HG03095 (cell line): ENCODE results near the gene RNH1.

Source experiments
- ATAC-seq: cut with Tn5 transposase; IDR thresholded peaks from one replicate; pipeline ENCODE4 v1.9.1; 2021; ENCODE audit warnings: moderate library complexity; ENCODE audit not compliant: unreplicated experiment

Gene RNH1

DNA sequence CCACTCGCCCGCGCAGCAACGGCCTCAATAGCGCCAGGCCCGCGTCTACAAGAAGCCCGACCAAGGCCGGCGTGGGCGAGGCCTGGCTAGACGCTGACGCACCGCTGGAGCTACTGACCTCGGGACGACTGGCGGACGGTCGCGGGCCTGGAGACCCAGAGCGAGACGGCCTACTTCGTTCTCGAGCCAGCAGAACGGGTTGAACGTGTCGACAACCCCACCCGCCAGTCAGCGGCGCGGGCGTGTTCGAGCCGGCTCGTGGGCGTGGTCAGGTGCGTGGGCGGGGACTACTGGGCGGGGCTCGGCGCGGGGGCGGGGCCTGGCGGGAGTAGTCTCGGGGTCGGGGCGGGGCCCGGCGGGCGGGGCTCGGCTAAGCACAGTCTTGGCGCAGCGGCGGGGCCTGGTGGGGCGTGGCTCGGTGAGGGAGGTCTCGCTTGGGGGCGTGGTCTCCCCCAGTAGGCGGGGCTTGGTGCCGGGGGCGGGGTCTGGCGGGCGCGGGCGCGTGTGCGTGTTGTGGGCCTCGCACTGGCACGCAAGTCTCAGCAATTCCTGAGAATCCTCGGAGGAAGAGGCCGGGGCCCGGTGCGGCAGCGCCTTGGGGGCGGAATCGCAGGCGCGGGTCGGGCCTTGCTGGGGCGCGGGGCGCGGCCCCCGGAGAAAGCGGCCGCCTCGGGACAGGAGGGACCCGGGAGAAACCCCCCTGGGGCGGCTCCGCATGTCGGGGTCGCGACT is at the start of gene RNH1:
Gene RNH1, minus strand, starts transcription at position 248 of the 732 bp plus-strand sequence. CDS start 5,080 bp downstream, outside the sequence.
- ATAC-seq: peak; percentile 34

DNA sequence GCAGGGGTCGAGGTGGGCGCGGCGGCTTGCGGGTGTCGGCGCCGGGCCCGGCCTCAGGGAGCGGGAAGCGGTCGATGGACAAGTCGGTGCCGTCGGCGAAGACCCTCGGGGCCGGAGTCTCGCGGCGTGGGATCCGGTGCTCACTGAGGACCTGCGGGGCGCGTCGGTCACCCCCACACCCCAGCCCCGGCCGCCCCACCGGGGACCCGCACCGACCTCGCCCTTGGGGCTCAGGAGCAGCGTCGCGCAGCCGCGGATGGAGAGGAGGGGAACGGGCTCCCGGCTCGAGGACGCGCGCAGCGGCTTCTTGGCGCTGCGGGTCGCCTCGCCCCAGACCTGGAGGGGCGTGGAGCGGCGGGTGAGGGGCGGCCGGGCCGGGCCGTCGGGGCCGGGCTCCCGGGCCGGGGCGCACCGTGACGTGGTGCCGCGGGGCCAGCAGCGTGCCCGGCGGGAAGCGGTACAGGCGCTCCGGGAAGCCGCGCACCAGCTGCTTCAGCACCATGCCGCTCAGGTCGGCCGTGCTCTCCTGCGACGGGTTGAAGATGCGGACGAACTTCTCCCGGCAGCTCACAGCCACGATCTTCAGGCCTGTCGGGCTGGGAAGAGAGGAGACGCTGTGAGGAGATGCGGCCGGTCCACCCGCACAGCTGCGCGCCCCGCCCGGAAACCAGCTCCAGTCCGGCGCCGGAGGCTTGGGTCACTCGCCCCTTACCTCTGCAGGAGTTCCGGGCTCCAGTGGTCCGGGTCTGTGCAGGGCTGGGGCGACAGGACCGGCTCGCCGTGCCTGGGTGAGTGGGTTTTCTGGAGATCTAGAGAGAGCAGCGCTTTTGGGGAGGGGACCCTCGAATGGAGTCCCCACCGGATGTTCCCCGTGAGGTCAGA is 49.0 kb upstream of the RNH1 start:
- ATAC-seq: no peak

GRCh38 chr11:555227-555779 is 48.3 kb upstream of the RNH1 start:
- ATAC-seq: no peak

GRCh38 chr11:554428-555226 is 47.6 kb upstream of the RNH1 start:
- ATAC-seq: no peak

DNA sequence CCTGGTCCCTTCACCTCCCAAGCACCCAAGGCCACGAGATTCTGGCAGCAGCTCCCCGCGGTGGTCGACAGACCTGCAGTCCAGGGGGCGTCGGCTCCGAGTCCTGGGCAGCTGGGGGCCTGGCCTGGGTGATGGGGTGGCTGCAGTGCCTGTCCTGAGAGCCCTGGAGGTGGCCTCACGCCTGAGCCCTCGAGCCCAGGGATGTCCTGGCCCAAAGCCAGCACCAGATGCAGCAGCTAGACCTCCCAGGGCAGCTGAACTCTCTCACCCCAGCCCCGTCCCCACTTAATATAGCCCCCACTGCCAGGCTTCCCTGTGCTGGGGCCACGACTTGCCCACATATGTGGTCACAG is 46.9 kb upstream of the RNH1 start:
- ATAC-seq: no peak

DNA sequence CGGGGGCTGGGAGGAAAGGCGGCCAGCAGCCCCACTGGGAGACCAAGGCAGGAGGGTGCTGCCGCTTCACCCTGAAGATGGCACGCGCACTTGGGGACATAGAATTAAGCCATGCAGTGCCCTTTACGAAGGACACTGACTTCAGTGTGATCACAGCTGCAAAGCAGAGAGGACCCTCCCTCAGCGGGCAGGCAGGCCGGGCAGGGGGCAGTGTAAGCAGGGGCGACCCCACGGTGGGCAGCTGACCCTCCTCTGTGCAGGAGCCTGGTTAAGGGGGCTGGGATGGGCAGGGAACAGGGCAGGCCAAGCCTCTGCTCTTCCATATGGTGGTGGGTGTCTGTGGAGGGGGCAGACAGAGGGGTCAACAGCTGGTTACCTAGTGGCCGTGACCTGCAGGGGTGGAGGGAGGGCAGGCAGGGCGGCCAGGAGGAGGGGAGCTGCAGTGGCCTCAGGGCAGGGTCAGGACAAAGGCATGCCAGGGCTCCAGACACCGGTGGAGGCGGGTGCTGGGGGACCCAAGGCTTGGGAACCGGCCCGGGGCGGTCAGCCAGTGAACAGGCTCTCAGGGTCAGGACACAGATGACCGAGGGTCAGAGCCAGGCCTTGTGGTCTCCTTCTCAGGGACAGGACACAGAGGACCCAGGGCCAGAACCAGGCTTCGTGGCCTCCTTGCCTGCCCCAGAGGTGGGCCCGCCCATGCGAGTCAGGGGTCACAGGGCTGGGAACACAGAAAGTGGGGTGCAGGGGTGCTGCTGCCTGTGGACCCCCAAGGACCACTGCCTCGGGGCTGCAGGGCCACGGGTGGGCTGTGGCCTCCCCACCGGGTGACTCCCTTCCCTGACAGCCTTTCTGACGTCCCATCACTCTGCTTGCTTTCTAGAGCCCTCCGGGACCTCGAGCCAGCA is 46.3 kb upstream of the RNH1 start:
- ATAC-seq: no peak

DNA sequence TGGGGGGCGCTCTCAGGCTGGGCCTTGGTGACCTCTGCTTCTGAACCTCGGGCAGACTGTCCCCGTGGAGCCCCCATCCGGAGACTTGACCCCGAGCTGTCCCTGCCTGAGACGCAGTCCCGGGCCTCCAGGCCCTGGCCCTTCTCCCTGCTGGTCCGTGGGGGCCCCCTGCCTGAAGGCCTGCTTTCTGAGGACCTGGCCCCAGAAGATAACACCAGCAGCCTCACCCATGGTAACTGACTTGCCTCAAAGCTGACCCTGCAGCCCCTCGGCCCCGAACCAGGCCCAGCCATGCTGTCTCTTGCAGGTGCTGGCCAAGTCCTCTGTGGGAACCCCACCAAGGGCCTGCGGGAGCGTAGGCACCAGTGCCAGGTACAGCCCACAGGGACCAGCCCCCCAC is 44.6 kb upstream of the RNH1 start:
- ATAC-seq: no peak

DNA sequence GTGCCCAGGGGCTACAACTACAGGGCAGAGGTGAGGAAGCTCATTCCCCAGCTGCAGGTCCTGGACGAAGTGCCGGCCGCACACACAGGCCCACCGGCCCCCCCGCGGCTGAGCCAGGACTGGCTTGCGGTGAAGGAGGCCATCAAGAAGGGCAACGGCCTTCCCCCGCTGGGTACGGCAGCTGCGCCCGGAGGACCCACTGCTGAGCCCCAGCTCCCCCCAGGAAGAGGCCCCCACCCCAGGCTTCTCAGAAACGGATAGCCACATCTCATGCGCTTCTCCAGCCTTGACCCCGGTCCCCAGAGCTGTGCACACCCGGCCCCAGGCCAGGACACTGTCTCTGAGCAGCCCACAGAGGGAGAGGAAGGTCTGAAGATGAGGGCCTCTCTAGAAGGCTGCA is 44.1 kb upstream of the RNH1 start:
- no peak for ATAC-seq

DNA sequence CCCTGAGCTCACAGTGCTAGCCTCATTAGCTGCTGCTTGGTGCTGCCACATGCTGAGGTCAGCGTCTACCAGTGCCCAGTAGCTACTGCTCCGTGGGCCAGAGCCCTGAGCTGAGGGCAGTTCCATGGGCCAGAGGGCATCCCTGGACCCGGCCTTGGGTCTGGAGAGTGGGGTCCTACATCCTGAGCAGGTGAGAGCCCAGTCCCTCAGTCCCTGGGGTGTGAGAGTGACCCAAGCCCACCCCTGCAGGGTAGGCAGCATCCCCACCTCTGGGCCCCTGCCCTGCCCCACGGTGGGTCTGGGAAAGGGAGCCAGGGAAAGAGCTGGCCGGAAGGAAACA is 43.7 kb upstream of the RNH1 start:
- no peak for ATAC-seq

DNA sequence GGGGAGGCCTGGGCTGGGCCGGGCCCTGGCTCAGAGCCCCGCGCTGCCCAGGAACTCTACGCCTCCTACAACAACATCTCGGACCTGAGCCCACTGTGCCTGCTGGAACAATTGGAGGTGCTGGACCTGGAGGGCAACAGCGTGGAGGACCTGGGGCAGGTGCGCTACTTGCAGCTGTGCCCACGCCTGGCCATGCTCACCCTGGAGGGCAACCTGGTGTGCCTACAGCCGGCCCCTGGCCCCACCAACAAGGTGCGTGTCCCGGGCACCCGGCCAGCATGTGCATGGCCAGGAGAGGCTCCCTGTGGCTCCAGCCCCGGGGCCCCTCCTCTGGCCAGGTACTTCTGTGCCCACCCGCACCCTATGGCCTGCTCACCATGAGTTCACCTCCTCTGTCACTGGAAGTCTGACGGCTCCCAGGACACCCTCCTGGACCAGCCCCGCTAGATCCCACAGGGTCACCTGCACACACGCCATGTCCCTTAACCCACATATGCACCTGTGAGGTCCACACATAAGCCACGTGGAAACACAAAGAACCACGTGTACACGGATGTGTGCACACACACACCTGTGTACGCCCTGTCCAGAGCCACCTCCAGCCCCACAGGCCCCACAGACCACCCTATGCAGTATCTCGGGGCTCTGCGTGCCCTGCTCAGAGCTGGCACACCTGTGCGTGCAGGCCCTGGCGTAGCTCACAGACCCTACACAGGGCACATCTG is 43.1 kb upstream of the RNH1 start:
- ATAC-seq: no peak

DNA sequence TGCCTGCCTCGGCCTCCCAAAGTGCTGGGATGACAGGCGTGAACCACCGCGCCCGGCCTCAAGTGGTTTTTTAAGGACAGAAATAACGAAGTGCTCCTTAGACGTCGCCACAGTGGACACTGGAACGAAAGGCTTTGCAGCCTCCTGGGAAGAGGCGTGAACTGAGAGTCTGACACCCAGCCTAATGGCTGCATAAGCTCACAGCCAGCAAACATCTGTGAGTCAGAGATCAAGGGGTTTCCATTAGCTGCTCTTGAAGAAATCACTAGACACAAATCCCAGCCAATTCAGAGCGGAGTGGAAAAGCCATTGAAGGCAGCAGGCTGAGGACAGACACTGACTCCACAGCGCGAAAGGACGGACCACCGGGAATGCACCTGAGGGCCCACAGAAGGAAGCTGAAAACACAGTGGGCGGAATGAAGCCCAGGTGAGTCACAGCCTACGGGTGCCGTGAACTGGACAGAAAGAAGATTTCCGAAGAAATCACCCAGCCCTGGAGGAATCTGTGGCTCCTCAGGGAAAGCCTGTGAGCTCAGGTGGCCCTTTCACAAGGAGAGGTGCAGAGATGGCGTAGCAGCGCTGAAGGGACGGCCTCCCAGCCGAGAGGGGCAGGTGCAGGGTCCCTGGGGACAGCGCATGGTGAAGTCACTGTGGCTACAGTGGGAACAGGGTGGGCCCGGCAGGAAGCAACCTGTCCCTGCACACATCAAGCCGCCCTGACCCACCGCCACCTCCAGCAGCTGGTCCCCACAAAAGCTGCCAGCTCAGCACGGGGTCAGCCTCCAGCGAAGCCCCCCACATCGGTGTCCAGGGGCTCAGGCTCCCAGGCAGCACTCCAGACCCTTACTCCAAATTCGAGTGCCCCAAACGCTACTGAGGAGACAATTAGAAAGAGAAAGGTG is 41.9 kb upstream of the RNH1 start:
- no peak for ATAC-seq

DNA sequence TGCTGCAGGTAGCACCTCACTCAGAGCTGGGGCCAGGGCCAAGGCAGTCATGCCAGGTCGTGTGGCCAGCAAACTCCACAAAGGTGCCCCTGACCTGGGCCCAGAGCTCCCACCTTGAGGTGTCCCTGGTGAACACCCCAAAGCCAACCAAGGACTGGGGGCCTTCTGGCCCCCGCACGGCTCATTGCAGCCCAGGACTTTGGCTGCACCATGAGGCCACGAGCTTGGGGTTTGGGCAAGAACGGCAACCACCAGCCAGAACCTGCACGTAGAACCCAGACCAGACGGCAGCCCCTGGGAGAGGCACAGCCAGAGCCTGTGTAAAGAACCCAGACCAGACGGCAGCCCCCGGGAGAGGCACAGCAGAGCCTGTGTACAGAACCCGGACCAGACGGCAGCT is 38.1 kb upstream of the RNH1 start:
- ATAC-seq: no peak

GRCh38 chr11:544817-545166 is 37.8 kb upstream of the RNH1 start:
- ATAC-seq: no peak

- no peak for ATAC-seq
Observed at GRCh38 chr11:541433-541885, 34.4 kb upstream of the RNH1 start.

DNA sequence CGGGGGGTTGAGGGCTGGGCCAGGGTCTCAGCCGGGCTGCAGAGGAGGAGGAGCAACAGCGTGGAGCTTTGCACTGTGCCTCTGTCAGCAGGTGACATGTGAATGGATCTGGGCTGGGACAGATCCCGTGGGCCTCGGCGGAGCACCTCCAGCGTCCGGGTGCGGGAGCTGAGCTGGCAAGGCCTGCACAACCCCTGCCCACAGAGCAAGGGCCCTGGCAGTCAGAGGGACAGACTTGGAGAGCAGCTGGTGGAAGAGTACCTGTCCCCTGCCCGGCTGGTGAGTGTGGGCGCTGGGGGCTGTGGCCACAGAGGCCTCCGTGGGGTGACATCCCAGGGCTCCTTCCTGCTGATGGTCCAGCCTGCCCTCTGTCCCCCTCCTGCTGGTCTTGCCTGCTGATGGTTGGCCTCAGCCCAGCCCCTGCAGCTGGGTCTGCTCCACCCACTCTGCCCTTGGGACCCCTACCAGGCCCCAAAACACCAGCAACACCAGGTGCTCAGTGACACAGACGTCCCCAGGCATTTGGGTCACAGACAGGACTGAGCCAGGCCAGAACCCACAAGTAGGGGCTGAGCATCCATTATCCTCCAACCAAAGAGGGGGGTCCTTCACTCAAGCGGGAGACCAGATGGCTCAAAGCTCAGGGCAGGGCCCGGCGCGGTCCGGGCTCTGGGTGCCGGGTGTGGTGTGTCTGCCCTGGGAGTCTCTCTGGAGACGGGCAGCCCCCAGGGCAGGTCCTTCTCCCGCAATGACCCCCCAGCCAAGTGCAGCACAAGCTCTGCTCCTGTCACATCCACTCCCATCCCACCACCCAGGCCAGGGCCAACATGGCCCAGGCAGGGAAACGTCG is 33.8 kb upstream of the RNH1 start:
- ATAC-seq: no peak

GRCh38 chr11:539971-540481 is 33.0 kb upstream of the RNH1 start:
- ATAC-seq: no peak

DNA sequence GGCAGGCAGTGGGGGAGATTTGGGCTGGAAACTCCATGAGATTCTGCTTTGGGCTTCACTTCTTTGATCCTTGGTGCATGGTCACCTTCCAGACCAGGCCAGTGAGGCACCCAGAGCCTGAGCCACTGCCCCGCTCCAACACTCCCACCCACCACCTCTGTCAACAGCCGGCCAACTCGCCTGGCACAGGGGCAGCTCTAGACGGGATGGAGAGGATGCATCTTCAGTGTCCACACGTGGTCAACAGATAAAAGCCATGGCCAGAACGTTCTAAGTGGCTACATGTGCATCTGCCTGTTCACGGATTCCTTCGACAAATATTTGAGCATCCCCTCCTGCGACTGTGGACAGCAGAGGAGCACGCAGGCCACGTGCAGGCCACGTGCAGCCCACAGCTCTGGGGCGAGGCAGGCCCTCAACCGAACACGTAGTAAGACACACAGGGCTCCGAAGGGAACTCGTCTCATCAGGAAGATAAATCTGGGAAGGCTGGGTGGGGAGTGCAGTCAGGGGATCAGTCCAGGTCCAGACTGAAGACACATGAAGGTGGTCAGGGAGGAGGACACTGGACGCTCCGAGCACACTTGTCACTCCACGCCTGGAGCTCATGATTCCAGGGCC is 31.5 kb upstream of the RNH1 start:
- ATAC-seq: no peak
